Measurements from ENCODE around the gene UGT1A1.

Gene UGT1A1

GRCh38 chr2:233758849-233759248 is 1.2 kb upstream of the UGT1A1 start:
- no peak for DNase-seq

- no peak for DNase-seq
Observed at GRCh38 chr2:233761040-233761769, 1.1 kb downstream of the UGT1A1 start.

- no peak for DNase-seq
Observed at GRCh38 chr2:233764264-233764663, 4.2 kb downstream of the UGT1A1 start.

GRCh38 chr2:233764761-233765160 is 4.7 kb downstream of the UGT1A1 start:
- DNase-seq: no peak

- no peak for DNase-seq
Observed at GRCh38 chr2:233766416-233766815, 6.3 kb downstream of the UGT1A1 start.

GRCh38 chr2:233768076-233768475 is 8.0 kb downstream of the UGT1A1 start:
- DNase-seq: no peak

- DNase-seq: no peak
Observed at GRCh38 chr2:233769260-233769659, 9.2 kb downstream of the UGT1A1 start.

GRCh38 chr2:233772153-233772552 is 12.1 kb downstream of the UGT1A1 start:
- no peak for DNase-seq

GRCh38 chr2:233772583-233772982 is 12.5 kb downstream of the UGT1A1 start:
- DNase-seq: no peak

- DNase-seq: no peak
Observed at GRCh38 chr2:233773854-233774253, 13.8 kb downstream of the UGT1A1 start.

- DNase-seq: no peak
Observed at GRCh38 chr2:233775414-233775813, 15.3 kb downstream of the UGT1A1 start.

GRCh38 chr2:233778030-233778429 is 18.0 kb downstream of the UGT1A1 start, which contains the start of gene MROH2A:
TSS of gene MROH2A (plus strand) at chr2:233778330. CDS start at chr2:233779359, 1,029 bp downstream.
- DNase-seq: no peak

- DNase-seq: no peak
Observed at GRCh38 chr2:233779722-233780121, 19.7 kb downstream of the UGT1A1 start.

GRCh38 chr2:233780771-233781170 is 20.7 kb downstream of the UGT1A1 start:
- DNase-seq: no peak

- no peak for DNase-seq
Observed at GRCh38 chr2:233789554-233789953, 29.5 kb downstream of the UGT1A1 start.

GRCh38 chr2:233791151-233791882 is 31.2 kb downstream of the UGT1A1 start:
- DNase-seq: no peak

- DNase-seq: no peak
Observed at GRCh38 chr2:233791883-233792329, 31.8 kb downstream of the UGT1A1 start.

GRCh38 chr2:233792720-233793119 is 32.6 kb downstream of the UGT1A1 start:
- no peak for DNase-seq

GRCh38 chr2:233793465-233794127 is 33.5 kb downstream of the UGT1A1 start:
- no peak for DNase-seq

- DNase-seq: no peak
Observed at GRCh38 chr2:233794128-233794658, 34.1 kb downstream of the UGT1A1 start.

GRCh38 chr2:233795735-233796171 is 35.7 kb downstream of the UGT1A1 start:
- no peak for DNase-seq

GRCh38 chr2:233796254-233796653 is 36.2 kb downstream of the UGT1A1 start:
- no peak for DNase-seq

GRCh38 chr2:233798335-233799086 is 38.4 kb downstream of the UGT1A1 start:
- no peak for DNase-seq

All from GDM1 (cell line).